Activated T-cell treated with anti-CD3 and anti-CD28 coated beads for 1 hour (primary cell): ENCODE measurements around the gene PHC3.

ENCODE experiments used
- DNase-seq: peaks from one replicate; pipeline ENCODE4 v3.0.0-alpha.2; 2020; ENCODE audit warnings: low read depth

Gene PHC3

DNA sequence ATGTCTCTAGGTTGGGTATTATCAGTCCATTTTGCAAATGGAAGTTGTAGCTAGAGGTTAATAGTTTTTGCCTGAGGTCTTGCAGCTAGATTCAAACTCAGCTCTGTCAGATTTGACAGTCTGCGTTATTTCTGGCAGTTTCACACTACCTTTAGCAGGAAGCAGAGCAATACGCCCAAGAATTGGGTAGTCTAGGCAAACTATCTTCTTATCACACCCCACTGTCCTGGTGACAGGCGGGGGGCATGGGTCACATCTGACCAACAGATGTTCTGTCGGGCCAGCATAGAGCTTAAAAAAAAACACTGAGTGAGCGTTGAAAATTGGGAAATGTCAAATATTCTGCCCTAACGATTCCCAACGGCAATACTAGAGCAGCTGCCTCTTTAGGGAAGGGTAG lies 138.0 kb downstream of the PHC3 start:
- DNase-seq = no peak

DNA sequence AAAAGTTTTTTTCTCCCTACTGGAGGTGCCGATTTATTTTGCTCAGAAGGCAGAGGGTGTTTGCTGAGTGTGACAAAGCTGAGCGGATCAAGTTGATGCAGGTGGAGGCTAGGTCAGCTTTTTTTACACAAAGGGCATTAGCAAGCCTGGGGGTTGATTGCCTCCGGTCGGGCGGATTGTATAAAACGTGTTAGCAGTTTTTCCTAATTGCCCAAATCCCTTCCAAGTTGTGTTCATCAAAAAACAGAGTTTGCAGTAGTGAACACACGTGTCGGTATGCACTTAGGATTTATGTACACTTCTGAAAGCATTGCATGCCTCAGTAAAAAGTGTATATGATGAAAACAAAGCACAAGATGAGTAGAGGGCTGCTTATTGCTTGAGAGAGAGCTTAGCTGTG lies 141.1 kb downstream of the PHC3 start:
- no peak for DNase-seq

DNA sequence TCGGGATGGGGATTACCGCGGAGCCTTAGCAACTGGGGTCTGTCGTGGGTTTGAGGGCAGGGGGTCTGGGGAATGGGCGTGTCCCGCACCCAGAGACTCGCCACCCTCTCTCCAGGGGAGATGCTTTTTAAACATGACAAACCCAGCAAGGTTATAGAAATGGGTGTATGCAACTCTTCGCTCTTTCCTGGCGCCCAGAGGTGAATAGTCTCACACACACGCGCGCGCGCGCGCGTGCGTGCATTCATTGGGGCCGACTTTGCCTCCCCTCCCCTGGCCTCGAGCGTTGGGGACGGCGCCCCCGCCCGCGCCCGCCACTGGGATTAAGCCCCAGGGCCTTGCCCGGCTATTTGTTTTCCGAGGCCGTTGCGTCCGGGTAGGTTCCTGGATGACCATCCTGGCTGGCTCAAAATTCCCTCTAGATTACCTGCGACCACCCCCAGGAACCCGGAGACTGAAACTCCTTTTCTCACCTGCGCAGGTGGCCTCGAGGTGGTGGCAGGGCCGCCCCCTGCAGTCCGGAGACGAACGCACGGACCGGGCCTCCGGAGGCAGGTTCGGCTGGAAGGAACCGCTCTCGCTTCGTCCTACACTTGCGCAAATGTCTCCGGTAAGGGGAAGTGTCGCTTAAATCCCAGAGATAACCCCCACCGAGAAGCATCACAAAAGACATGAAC lies 143.0 kb downstream of the PHC3 start:
- peak; percentile 26 for DNase-seq
